OCI-M1 (cell line): ENCODE measurements around the gene ARAP1.

Experiments
- DNase-seq: peaks from one replicate; lab custom pipeline; 2025; lab: John Stamatoyannopoulos, UW

Gene ARAP1

DNA sequence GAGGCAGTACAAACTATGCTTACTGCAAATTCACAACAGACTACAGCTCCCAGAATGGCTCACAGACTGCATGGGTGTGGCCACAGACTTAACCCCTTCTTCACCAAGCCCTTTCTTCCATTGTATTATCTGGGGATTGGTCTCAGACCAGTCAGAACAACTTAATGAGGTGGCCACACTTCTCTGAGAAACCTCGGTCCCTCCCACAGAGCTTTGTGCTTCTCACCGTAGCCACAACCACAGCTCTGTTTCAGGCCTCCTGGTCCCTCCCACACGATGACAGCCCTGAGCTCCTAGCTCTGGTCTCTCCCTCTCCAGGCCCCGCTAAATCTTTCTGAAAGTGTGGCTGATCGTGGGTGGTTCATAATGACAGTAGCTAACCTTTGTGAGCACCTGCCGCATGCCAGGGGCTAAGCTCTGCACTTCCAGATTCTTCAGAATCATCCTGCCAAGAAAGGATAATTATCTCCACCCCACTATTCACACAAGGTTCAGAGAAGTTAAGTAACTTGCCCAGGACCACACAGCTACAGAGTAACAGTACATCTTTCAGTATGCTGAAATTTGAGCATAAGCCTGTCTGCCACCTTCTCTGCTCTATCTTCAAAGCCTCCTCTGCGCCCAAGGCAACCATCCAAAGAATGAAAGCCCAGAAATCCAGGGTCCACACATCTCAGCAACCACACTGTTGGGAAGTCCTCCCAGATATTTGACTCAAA is 83.4 kb downstream of the ARAP1 start:
- peak; percentile 91 for DNase-seq

DNA sequence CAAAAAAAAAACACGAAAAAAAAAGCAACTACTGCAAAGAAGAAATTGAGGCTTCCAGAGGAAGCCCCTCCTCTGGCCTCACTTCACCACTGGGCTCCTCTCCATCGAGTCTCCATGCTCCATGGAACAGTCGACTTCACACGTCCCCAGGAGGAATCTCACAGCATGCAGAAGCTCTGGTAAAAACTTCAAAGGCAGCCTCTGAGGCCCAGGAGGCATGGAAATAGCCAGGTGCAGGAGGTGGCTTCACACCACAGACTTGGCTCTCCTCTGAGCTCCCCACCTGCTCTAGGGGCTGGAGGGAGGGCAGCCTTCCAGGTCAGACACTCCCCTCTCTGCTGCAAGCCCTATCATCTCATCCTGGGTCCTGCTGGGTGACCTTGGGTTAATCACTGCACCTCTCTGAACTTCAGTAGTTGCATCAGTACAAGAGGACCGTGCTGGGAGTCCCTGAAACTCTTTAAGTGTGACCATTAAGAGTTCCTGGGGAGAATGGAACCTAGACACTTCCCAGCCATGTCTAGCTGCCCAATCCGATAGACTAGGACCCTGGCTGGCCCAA is 86.2 kb downstream of the ARAP1 start:
- no peak for DNase-seq

DNA sequence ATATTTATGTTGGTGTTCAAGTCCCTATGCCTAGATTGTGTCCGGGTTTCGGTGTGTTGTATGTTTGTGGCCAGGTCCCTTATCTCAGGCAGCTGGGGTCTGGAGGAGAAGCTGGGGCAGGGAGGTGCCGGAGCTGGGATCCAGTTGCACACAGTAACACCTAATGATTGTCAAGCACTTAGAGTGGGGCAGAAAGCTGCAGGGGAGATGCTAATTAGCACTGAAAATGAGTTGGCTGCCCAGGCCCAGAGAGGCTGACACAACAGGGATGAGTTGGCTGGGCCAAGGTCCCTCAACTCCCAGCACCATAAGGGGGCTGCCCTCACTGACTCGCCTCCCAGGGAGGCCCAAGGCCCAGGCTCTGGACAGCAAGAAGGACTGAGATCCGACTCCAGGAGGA is 90.2 kb downstream of the ARAP1 start:
- DNase-seq = no peak

DNA sequence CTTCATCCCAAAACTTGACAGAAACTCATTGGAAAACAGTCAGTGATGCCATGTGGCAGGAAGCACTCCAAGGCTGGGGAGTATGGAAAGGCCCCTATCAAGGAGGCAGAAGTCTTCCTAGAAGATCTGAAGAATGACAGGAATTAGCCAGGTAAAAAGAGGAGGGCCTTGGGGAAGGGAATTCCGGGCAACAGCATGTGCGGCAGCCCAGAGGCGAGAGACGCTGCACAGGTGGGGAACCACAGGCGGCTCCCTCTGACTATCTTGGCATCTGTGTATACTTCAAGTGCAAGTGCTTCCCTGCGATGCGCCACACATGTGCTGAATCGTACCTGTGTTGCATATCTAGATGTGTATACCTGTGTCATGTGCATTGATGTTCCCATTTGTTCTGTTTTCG is 90.7 kb downstream of the ARAP1 start:
- no peak for DNase-seq

DNA sequence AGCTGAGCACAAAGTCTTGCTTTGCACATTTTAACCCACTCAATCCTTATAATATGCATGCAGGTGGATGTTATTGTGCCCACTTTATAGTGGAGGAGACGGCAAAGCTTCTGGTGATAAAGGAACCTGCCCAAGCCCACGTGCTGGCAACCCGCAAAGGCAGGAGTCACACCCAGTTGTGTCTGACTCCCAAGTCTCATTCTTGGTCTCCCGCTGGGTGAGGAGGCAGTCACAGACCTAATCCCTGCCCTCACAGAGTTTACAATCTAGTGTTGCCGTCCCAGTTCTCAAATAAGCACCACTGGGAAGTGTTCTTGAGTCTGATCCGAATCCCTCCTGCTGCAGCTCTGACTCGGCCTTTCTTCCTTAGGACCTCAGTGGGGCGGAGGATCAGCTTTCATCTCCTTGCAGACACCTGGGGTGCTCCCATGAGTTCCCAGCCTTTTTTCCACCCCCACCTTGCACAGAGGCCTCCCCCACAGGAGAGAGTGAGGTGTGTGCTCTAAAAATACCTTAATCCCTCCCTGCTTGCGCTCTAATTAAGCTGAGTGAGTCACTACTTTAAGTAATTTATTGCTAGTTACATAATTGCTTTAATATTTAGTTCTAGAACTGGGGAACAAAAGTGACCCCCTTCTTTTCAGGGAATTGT is 93.1 kb downstream of the ARAP1 start:
- no peak for DNase-seq

DNA sequence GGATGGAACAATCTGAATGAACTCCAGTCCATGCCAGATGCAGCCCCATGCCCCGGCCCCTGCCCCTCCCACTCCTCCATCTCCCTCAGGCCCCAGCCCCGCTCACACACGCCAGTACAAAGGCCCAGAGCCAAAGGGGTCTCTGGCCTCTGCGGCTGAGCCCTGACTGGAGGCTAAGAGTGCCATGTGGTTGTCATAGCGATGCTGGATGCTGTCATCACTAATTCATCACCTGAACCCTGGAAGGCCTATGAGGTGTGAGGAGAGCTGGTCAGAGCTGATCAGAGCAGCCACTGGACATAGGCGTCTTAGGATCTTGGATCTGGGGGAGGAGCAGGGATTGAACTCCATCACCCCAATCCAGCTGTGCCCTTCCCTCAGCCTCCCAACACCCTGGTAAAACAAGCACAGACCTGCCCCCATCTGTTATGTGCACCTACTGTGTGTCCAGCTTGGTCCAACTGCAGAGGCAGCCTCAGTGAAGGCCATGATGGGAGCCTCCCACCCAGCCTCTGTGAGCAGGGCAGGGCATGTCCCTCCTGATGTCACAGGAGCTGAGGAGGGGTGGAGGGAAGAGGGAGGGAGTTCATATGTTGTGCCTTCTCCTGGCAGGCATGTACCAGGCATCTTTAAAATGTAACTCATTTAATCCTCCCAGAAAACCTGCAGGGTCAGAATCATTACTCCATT is 94.7 kb downstream of the ARAP1 start:
- DNase-seq = no peak

DNA sequence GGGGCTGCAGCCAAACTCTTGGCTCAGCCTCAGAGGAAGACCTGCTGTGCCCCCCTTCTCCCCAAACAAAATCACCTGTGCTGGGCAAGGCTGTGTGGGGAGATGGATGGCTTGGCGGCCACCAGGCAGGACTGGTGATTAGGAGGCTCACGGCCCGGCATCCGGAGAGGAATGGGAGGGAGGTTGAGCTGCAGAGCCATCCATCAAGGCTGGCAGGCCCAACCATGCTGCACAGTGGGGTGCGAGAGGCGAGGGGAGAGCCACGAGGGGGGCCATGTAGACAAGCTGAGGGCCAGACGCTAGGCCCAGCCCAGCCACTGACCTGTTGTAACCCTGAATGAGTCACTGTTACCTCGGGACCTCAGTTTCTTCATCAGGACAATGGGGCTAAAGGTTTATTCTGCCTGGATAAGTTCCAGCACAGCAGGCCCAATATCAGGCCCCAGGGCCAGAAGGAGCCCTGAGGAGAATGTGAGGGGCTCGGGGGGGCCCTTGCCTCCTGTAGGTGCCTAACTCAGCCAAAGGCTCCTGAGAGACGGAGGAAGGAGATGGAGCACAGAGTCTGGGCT is 96.2 kb downstream of the ARAP1 start:
- DNase-seq = no peak

DNA sequence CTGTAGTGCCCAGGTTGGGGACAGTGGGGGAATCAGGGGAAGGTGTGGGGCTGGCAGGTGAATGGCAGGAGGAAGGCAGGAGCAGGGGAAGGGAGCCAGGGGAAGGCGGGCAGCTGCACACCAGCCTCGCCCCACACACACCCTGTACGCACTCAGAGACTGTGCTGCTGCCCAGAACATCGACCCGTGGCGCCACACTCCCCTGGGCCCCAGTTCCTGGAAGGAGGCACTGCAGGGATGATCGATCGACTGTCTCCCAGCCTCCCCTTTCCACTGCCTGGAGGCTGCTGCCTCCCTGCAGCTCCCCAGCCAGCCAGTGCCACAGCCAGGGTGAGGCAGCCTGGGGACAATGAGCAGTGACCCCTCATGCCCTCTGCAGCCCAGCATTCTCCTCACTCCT is 97.2 kb downstream of the ARAP1 start:
- DNase-seq = no peak

DNA sequence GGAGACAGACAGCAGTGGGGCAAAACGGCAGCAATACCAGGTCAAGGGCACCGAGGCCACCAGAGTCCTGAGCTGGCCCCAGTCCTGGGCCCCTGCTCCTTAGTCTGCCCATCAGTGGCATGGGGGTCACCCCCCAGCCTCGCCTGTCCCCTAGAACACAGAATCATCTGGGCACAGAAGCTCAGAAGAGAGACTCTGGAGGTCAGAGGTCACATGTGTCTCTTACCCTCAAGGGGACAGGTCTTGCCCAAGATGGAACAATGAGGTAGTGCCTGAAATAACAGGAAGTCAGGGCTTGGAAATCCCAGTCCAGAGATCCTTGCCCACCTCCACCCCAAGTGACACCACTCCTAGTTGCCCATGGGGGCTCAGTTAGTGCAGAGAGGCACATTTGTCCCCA is 98.6 kb downstream of the ARAP1 start:
- DNase-seq = no peak

DNA sequence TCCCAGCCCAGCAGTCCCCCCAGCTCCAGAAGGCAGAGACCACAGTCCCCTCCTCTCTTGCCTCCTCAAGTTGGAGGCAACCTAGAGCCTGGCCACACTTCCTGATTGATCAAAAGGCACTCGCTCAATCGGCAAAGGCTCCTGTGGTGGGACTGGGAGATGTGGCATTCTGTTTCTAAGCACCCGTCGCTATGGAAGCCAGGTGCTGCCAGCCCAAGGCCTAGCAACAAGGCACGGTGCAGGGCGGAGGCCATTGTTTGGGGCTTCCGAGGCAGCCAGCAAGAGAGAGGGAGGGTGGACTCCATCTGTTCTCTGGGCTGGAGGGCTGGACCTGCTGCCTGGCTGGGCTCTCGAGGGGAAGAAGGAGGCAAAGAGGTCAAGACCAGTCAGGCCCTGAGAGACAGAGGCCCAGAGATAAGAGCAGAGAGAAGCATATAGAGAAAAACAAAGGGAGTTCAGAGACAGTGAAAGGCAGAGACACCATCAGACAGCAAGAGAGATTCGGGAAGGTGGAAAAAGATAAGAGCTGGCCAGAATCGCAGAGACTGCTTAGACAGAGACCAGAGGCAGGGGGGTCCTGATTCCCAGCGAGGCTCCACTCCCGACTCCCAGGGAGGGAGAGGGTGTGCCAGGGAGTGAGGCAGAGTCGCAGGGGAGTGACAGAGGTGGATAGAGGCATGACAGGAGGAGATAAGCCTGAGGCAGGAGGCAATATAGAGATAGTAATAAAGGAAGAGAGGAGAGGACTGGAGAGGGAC is 99.2 kb downstream of the ARAP1 start:
- DNase-seq = peak; percentile 61

DNA sequence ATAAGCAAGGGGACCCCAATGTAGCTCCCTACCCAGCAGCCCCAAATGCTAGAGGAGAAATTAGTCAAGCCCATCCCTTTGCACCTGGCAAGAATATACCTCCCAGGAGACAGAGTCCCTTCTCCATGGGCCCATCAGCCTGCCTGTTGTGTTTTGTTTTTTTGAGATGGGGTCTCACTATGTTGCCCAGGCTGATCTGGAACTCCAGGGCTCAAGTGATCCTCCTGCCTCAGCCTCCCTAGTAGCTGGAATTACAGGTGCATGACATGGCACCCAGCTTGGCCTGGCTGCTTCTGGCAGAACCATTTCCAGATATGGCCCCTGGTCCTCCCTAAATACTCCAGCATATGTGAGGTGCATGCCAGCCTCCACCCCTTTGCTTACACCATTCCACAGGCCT is 100.1 kb downstream of the ARAP1 start:
- no peak for DNase-seq

DNA sequence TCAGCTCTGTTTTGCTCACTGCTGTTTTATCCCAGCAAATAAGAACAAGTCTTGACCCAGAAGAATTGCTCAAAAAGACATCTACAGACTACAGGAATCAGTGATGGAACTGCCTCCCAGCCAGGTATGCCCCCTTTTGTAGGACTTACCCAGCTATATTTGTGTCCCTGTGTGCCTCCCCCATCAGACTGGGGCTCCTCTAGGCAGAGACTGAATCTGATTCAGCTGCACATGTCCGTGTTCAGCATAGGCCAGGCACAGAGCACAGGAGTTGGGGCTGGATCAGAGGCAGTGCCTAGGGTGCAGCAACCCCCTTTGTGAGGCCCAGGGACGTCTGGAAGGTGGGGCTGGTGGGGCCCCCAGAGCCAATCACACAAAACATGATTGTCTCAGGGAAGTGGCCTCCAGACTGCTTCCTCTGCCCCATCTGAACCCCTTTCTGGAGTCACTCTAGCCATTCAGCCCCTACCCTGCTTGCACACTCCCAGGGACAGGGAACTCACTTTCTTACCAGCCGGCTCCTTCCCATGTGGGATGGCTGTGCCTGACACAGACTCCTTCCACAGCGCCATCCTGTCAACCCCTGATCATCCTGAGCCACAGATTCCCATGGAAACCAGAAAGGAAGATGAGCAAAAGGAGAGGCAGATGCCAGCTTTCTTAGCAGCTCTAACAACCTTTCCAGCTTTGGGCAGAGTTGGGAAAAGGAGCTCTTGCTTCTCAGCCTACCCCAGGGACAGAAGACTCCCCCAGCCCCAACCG is 102.8 kb downstream of the ARAP1 start:
- DNase-seq = no peak

DNA sequence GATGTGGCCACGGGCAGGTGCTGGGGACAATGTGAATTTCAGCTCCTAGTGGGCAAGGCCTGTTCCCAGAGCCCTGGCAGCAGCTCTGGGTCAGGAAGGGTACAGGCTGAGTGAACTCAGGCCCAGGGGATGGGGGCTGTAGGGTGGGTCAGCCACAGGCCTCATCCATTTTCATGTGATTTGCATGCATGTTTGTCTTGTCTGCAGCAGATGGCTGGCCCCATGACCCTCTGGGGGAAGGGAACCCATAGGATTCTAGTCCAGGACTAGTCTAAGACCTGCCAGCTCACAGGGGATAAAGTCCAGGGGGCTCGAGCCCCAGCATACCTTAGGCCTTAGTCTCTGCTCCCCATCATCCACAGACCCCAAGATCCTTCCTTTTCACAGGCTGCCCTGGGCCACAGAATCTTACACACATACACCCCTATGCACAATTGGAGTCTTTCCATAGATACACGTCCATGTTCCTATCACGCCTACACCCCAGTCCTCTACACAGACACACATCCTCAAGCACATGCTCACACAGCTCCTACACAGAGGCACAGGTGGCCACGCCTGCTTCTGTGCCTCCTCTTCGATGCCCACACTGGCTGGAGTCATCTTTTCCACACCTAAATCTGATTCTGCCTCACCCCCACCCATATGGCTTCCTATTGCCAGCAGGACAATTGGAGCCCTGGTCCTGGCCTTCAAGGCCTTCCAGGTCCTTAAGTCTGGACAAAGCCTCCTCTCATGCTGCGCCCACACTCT is 103.6 kb downstream of the ARAP1 start:
- no peak for DNase-seq

DNA sequence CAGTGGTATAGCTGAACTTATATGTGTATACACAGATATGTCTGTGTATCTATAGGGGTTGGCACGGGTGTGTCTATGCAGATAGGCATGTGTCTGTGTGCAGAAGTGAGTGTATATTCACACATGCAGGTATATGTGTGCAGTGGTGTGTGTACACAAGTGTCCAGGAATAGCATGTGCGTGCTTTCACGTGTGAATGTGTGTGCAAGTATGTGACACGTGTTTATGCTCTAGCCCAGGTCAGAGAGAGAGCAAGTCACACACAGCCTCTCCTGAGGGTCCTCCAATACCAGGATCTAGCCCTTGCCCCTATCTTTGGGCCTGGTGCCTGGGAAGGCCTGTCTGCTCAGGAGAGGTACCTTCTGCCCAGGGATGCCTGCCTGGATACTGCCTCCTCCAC is 104.3 kb downstream of the ARAP1 start:
- no peak for DNase-seq

DNA sequence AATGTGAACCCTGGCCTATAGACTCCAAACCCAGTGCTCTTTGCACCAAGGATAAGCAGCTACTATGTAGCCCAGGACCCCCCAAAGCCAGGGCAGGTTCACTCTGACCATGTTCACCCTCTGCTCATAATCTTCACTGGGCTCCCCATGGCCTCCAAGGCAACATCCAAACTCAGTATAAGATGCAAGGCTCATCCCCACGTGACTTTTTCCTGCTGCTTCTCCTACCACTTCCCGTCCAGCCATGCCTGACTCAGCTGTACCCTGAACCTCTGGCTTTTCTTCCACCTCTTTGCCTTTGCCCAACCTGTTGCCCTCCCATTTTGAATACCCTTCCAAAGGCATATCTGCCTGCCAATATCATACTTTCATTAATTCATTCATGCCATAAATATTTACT is 105.7 kb downstream of the ARAP1 start:
- no peak for DNase-seq

DNA sequence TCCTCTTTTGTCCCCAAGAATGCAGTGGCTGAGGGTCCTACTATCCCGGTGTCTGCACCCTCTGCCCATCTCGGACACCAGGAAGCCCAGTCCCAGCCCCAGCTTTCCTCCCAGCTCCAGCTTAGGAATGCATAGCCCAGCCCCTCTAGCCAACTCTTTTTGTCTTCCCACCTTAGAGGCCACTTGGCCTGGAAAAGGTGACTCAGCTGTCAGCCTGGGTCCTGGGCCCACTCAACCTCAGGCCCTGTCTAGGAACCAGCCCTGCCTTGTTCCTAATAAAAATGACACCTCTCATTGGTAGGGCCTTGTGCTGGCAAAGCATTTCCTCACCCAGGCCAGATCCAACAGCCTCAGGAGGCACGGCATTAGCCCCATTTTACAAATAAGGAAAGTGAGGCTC is 106.2 kb downstream of the ARAP1 start:
- no peak for DNase-seq

DNA sequence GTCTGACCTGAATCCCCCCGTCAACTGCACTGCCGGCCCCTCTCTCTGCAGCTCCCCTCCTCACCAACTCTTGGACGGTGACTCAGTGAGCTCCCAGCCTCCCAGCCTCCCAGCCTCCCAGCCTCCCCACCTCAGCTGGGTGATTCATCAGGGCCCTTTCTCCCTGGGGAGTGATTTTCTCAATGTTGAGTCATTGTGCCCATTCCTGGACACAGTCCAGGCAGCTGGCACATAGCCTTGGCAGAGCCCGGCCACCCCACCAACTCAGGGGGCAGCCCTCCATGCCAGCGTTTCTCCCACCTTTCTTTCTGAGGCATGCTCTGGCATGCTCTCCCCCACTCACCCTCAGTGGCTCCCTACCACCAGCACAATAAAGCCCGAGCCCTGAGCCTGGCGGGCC is 108.7 kb downstream of the ARAP1 start:
- no peak for DNase-seq

DNA sequence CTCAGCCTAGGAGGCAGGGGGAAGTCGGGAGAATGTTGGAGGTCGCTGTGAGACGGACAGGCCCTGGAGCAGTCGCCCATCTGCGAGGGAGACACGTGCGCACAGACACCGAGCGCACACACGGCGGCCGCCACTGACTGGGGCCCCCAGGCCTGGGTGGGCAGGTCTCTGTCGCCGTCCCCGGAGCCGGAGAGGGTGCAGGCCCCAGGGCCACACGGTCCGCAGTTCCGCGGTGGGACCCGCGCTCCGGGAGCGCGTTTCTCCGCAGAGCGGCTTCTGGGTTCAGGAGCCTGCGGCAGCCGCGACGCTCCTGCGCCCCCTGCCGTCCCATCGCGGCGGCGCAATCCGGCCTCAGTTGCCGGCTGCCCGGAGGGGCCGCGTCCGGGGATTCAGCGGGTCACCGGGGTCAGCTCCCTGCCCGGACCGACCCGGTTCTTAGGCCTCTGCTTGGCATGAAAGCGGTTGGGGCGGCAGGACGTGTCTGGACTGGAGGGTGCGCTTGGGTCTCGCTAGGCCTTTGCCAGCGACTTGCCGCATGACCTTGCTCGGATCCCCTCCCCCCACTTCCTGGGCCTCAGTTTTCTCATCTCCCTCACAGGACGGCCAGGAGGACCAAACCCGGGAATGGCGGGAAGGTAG is 109.2 kb downstream of the ARAP1 start:
- peak; percentile 94 for DNase-seq

DNA sequence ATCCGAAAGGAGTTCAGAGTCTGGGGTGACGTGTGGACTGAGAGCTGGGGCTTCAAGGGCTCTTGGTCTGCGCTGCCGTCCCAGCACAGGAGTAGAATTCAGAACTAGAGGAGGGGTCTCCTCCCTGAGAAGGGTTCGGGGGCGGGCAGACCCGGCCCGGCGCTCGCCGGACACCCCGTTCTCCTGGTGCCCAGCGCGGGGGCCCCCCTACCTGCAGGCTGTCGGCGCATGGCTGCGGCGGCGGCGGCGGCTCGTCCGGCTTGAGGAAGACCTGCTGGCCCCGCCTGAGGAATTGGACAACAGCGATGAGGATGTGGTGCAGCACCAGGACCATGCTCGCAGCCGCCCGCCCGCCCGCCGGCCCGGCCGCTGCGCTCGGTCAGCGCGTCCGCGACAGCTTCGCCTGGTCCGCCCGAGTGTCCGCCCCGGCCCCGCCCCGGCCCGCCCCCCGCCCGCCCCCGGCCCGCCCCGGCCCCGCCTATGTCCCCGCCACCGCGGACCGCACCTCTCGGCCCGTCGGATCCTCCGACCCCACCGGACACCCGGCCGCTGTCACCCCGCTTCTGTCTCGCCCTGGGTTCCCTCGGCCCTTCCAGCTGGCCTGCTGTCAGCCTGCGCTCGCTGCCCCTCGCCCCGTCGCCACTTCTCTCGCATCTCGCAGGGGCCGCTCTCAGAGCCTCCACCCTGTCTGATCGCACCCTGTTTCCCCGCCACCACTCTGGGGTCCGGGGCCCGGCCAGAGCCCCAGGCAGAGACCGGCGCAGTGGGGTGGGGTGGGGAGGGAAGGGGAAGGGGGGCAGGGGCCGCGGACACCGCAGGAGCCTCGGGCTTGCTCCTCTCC is 109.9 kb downstream of the ARAP1 start:
- no peak for DNase-seq
